NCI-H82 (cell line): ENCODE results near the gene INPP5D.

Source experiments
- DNase-seq: peaks from one replicate; lab custom pipeline; 2025; lab: John Stamatoyannopoulos, UW

The INPP5D gene

DNA sequence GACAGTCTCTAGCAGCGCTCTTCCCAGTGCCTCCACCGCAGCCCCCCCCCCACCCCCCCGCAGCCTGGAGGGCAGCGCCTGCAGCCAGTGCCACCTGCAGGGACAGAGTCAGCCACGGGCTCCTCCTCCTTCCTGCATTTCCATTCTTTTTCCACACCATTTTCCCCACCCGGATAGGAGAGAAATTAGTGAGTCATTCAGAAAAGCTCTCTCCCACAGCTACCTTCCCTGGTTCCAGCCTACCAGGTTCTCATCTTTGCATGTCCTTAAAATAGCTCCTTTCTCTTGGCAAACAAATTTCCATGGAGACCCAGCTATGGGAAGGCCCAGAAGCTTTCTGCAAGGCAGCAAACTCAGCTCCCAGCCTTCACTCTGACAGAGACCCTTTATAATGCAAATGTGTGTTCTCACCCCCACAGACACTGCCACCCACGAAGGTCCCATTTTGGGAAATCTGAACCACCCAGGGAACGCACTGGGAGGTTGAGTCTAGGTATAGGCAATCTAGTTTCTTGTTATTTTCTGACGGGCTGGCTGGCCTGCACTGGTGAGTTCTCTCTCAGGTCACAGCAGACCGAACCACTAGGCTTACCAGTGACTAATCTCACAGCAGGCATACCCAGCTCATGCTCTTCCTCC is 149.5 kb downstream of the INPP5D start:
- no peak for DNase-seq

DNA sequence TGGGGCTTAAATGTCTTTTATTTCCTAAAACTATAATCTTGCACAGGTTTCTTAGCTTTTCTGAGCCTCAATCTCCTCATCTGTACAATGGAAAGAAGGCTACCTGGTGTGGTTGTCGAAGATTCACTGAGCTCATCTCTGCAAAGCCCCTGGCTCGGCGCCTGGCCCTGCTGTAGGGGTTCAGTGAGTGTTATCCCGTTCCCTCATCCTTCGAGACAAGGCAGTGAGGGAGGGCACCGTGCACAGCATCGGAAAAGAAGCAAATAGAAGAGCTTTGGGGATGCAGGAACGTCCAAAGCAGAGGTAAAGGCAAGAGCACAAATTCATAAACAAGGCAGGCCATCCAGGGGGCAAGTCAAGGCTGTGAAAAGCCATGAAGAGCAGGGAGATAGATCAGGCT is 150.1 kb downstream of the INPP5D start:
- DNase-seq, result no peak

DNA sequence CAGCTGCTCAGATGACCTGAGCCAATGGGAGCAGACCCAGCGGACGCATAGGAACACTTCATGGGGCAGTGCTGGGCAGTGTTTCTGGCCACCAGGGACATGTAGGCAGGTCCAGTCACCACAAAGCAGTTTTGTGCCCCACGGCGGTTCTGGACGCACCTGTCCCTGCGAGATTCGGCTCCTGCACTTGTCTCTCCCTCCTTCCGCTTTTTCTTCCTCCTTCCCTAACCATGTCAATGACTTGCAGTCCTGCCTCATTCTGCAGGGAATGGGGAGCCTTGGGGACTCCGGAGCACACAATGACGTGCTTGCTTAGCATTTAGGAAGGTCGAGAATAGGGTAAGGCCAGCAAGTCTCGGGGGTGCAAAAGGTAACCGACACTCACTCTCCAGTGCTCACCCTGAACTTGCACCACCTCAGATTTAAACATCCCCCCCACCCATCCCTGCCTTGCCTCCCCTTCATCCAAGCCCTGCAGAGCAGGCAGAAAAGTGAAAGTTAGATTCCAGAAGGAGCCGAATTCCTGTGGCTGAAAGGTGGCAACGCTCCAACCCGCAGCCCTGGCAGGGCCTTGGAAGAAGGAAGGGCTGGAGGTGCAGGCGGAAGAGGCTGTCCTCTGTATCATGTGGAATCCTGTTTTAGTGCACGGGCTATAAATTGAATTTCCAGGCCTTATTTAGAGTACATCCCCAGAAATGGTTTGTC is 150.9 kb downstream of the INPP5D start:
- DNase-seq, result no peak

DNA sequence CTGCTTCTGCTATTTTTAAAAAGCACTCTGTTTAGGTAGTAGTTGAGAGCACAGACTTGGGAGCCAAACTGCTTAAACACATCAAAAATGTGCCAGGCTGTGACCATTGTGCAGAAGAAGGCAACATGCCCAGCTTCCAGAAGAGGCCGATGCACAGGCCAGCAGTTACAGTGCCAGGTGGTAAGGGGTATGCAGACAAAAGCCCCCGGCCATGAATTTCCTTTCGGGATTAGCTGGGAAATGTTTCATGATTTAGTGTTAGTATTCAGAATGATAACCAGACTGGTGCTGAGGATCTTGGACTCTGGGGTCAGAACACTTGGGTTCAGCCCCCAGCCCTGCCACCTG is 151.4 kb downstream of the INPP5D start:
- no peak for DNase-seq

DNA sequence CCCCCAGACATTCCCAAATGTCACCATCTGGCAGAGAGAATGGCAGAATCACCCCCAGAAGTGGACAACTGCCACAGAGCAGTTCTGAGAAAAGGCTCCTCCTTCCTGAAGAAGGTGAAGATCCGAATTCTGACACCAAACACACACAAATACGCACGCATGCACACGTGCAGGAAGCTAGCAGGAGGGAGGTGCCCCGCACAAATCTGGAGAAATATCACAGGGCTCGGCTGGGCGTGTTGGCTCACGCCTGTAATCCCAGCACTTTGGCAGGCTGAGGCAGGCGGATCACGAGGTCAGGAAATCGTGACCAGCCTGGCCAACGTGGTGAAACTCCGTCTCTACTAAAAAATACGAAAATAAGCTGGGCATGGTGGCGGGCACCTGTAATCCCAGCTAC is 152.9 kb downstream of the INPP5D start:
- DNase-seq, result no peak

DNA sequence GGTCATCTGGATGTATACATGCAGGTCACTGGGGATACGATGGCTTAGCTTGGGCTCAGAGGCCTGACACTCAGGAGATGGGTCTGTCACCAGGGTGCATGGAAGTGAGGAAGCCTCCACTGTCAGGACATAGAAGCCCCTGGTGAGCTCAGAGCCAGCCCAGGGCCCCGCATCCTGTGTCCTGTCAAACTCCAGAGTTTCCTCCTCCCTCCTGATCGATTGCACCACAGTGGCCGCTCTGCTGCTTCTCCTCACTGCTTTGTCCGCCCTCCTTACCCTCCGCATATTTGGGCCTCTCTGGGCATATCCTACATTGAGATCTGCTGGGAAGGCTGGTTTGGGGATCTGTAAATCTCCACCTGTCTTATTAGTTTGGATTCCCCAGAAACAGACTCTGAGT is 153.8 kb downstream of the INPP5D start:
- no peak for DNase-seq

DNA sequence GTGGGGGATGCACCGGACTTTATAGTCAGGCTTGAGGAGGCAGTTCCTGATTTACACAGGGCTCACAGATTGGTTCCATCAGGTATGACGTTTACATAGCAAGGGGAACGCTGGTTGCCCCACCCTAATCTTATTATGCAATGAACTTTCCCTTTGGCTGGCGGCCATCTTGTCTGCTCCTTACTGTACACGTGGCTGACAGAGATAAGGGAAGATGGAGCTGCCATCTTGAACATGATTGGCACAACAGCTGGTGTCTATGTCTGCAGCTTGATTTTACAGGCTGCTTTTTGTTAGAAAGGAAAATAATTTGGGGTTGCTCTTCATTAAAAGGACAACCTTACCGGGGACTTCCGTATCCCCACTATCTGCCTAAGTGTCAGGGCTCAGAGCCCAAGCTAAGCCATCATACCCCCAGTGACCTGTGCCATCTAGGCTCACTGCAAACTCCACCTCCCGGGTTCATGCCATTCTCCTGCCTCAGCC is 157.8 kb downstream of the INPP5D start:
- DNase-seq, result peak; percentile 61

DNA sequence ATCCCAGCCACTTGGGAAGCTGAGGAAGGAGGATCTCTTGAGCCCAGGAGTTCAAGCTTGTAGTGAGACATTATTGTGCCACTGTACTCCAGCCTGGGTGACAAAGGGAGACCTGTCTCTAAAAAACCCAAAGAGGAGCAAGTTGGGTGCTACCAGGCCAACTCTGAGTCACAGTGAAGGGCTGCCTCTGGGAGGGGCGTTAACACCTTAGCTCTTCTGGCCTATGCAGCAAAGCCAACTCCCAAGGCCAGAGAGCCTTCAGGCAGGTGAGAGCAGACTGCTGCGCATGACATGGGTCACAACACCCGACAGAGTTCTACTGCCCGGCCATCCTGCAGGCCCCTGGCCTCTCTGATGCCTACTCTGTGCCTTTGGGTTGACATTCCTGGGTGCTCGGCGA is 158.7 kb downstream of the INPP5D start:
- no peak for DNase-seq

DNA sequence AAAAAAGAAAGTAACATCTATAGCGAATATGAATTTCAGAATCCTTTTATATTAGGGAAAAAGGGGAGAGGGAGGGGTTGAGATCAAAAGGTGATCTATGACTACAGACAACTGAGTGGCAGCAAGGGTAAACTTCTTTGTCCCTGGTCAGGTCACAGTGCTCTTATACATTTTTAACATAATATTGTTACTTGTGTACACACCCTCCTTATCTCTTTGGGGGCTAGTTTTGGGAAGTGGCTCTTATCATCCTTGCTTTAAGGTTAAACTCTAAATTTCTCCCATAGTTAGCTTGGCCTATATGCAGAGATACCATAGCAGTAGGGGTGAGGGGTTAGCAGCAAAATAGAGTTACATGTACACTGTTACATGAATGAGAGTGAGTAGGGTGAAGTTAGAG is 159.7 kb downstream of the INPP5D start:
- no peak for DNase-seq

DNA sequence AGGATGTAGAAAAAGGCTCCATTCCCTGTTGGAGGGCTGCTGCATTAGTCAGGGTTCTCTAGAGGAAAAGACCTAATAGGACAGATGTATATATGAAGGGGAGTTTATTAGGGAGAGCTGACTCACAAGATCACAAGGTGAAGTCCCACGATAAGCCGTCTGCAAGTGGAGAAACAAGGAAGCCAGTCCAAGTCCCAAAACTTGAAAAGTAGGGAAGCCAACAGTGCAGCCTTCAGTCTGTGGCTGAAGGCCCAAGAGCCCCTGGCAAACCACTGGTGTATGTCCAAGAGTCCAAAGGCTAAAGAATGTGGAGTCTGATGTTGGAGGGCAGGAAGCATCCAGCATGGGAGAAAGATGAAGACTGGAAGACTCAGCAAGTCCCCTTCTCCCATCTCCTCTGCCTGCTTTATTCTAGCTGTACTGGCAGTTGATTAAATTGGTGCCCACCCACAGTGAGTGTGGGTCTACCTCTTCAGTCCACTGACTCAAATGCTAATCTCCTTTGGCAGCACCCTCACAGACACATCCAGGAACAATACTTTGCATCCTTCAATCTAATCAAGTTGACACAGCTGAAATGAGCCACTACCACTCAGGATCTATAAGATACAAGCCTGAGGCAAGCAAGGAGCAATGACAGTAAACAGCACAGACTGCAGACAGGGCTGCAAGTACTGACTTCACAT is 161.4 kb downstream of the INPP5D start:
- DNase-seq, result no peak

DNA sequence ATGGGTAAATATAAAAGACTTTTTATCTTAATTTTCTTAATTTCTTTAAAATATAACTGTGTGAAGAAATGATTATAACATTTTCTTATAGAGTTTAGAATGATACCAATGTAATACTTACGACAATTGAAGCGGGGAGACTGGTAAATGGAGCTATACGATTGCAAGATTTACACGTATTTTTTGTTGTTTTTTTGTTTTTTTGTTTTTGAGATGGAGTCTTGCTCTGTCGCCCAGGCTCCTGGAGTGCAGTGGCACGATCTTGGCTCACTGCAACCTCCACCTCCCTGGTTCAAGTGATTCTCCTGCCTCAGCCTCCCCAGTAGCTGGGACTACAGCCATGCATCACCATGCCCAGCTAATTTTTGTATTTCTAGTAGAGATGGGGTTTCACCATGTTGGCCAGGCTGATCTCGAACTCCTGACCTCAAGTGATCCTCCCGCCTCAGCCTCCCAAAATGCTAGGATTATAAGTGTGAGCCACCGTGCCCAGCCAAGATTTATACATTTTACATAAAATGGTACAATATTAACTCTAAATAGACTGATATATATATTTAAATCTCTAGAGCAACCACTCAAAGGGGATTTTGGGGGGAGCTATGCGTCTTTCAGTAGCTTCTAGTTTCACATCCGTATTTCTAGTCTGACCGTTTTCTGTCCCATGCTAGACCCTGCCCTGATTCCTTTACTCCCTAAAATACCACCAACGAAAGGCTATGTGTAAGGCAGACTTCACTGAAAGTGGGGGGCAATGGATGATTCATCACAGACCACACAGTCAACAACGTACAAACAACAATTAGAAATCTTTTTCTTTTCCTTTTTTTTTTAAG is 163.1 kb downstream of the INPP5D start:
- DNase-seq, result no peak

DNA sequence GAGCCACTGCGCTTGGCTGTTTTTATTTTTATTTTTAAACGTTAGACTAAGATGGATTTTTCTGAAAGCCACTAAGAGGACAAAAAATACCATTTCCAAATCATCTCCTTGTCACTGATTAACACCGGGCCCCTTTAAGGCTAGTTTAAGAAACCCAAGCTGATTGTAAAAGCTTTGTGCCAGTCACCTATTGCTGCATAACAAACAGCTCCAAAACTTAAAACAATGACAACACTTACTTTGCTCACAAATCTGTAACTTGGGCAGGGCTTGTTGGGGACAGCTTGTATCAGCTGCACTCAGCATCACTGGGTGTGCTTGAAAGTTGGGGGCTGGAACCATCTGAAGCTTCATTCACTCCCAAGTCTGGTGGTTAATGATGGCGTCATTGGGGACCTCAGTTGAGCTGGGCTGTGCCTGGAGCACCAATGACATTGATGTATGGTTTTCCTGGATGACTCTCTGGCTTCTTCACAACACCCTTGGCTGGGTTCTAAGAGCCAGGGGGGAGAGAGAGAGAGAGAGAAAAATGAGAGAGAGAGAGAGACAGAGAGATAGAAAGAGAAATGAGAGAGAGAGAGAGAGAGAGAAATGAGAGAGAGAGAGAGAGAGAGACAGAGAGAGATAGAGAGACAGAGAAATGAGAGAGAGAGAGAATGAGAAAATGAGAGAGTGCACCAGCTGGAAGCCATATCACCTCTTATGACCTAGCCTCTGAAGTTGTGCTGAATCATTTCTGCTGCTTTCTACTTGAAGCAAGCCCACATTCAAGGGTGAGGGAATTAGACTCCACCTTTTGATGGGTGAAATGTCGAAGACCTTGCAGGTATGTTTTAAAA is 165.3 kb downstream of the INPP5D start:
- no peak for DNase-seq

DNA sequence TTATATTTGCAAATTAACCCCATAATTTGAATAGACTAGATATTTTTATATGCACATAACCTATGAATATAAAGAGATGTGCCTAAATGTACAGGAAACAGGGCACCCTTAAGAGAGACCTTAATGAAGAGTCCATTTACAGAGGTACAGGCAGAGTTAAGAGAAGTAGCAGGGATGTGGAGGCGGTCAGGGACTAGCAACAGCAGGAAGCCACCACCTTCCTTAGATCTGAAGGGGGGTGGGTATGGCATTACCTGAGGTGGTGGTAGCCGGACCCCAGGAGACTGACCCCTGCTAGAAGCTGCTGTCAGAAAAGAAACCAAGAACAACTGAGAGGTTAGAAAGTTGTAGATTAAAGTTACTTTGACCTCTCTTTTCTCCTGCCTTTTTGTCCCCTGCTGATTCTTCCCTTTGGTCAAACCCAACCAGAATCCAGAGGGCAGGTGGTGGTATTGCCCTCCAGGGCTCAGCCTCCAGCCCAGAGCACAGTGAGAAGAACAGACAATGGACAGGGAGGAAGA is 166.4 kb downstream of the INPP5D start:
- DNase-seq, result no peak

DNA sequence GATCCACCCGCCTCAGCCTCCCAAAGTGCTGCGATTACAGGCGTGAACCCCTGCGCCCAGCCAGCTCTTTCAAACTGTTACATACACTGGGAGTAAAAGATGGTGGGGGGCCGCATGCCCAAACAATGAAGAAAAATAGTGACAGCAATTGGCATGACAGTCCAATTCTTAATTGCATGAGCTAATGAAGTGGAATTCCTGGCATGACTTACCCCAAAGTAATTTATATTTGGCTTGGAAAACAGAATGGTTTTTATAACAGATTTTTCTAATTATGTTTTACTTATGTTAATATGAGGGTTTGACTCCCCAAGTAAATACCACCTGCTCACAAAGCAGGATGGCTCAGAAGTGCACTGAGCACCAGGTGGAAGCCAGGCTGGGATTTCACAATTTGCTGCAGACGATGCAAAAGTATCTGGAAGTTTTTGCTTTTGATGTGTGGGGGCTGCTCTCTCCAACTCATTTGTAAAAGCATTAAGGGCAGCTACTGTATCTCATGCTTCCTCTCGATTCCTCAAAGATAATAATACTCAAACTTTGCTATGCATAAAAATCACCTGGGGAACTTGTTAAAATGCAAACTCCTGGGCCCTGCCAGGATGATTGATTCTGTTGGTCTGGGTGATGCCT is 167.3 kb downstream of the INPP5D start:
- DNase-seq, result no peak

DNA sequence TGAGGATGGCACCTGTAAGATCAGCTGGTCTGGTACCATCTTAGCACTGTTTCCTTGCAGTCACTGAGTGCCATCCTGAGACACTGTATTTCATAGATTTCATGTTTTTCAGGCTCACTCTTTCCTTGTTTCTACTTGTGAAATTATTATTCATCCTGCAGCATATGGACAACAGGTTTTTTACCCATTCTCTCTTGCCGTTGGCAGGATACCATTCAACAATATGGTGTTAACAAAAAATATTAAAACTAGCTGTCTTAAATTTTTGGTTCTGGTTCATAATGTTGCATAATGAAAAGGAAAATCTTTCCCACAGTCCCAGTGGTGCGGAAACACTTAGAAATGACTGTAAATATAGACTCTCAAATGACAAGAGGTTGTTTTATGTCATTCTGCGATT is 168.2 kb downstream of the INPP5D start:
- DNase-seq, result no peak

DNA sequence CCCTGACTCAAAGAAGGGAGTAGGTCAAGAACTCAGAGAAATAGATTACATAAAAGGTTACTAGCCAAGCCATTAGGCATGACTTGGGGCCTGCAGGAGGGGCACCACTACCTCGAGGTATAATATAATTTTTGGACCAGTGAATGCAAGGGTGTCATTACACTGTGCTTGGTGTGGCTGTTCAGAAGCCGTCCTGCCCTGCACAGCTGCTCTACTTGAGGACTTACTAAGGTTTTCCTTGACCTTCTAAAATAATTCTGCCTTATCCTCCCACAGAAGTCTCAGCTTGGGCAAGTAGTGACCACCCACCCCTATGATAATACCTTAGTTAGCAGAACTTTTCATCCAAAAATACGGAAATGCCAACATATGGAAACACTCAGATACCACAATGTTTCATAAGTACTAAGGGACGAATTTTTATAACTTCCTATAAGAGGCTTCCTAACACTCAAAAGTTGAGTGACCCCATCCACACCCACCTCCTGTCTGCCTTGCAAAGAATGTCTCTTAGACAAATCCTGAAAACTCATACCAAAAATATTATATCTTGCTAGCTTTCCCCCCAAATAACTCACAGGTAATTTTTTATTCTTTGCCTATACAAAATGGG is 173.6 kb downstream of the INPP5D start:
- no peak for DNase-seq

DNA sequence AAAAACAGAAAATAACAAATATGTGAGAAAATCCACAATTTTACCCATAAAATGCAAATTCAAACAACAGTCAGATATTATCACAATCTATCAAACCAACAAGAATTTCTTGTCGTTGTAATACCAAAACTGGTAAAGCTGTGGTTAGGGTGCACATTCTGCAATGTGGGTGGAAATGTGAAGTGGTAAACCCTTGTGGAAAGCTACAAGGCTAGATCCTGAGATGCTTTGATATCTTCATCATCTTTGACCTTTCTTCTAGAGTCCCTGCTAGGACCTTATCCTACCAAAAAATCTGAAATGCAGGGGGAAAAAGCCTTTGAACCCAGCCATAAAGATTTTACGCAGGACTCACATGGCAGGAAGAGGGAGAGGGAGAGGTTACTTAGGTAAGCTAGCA is 174.1 kb downstream of the INPP5D start:
- DNase-seq, result no peak

DNA sequence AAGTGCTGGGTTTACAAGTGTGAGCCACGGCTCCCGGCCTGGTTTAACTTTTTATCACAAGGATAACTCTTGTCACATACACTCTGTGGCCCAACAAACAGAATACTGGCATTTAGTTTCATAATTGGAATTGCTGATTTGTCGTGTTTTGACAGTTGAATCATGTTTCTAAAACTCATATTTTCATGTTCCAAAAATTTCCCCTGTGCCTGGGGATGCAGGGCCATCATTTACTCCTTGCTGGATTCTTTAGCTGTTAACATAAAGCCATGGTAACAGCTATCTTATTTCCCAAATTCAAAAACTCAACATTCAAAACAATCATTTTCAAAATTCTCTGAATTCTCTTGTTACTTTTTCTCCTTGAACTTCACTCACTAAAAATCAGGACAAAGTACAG is 174.9 kb downstream of the INPP5D start:
- DNase-seq, result no peak

DNA sequence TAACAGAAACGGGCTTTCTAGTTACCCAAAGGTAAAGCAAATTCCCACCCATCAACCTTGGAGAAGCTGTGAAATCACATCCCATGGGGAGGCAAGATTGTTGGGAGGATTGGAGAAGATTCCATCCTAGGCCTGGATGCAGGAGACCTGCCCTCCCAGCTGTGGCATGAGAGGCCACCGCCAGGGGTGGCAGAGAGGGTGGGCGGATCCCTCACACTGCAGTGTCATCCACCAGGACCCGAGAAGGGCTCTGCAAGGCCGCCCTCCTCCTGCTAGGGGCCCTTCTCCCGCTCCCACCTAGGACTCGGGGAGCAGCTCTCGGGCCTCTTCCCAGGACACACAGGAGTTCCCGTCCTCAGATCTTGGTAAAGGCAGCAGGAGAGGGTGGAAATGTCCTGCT is 175.8 kb downstream of the INPP5D start:
- peak; percentile 26 for DNase-seq

DNA sequence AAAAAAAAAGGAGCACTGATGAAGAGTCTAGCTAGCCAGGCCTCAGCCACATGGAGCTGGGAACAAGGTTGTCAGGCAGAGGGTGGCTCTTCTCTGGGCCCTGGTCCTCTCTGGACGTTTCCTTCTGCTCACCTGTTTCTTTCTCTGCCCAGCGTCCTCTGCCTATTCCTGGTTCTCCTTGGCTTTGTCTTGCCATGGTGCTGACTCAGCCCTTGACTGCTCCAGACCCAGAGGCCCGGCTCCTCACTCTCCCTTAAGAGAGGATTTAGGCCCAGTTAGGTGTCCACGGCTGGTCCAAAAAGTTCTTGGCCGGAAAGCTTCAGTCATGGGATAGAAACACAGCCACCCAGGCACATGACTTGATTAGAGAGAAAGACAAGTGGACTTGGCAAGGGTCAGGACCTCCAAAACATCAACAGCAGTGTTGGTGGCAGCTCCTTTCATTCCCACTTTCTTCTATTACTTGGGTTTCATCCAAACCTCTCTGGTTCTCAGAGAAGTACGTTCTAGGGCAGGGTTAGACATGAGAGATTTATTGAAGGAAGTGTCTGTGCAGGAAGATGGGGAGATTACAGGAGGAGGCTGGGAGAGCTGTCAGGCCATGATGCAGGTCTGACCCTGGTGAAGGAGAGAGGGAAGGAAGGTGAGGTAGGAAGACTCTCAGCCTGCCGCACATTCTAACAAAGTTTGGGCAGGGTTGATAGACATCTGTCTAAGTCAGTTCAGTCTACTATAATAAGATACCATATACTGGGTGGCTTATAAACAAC is 176.9 kb downstream of the INPP5D start:
- DNase-seq, result no peak
